ENCODE measurements around the gene RSPH3. TPM values are rescaled to one million over a fixed set of nuclear protein-coding genes. Genes with fewer than 3 reads are reported as not detected.

The RSPH3 gene
- total and polyA plus RNA-seq, 2 of the 13 experiments (the other 11 are each of a cell fraction or from before 2014, with no cell fraction given) = 1.3 to 3.5 TPM

DNA sequence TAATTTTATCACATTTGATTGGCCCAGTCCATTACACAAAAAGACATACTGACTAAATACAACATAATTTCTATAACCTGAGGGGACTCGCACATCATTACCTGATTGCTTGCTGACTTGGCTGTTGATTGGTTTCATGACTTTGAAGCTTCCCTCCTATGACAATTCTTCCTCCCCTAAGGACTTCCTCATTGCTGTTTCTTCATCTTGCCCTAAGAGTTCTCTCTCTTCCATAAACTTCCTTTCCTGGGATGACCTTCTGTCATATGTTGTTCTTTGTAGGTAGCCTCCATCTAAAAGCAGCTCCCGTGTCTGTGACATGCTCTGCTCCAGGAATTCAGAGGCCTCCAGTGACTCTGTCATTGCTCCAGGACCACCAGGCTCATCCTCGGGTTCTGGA is 22.6 kb downstream of the RSPH3 start:
- FAIRE-seq (no peak), ATAC-seq (no peak), DNase-seq (ENCODE audit: low spot score) (no peak)
- ChIA-PET CTCF (ENCODE audit: low intra/inter-chr PET ratio, low total read pairs) (no interaction called here), POLR2A (no interaction called here)
- Histone ChIP-seq H3K9ac (ENCODE audit: insufficient read depth, low read depth, low read length) (no peak overlapping the region), H3K9me3 (ENCODE audit: low read length) (no peaks in the 10 kb centered on the region), H3K79me2 (ENCODE audit: insufficient read depth, low read length) (no peaks in the 10 kb centered on the region), H3K4me1 (ENCODE audit: insufficient read depth, low read length) (no peaks in the 10 kb centered on the region), H3K36me3 (replicated peaks in 1 of 2; ENCODE audit: control insufficient read depth in 1 of 2, insufficient read depth in 2 of 2, low read length in 2 of 2) (peaks cover 0 to 2% of the 10 kb centered on the region in 2 experiments; a peak in 1 of 5 replicates), H4K20me1 (ENCODE audit: insufficient read depth, low read length) (no peaks in the 10 kb centered on the region), H3K4me3 (replicated peaks in 1 of 3; ENCODE audit: insufficient read depth in 1 of 3, low read depth in 2 of 3, low read length in 3 of 3) (no peak overlapping the region), H2AFZ (ENCODE audit: low read length) (no peak overlapping the region), H3K27me3 (ENCODE audit: control insufficient read depth in 1 of 2, insufficient read depth in 2 of 2, low read length in 2 of 2) (no peaks in the 10 kb centered on the region), H3K4me2 (ENCODE audit: low read depth, low read length) (no peak overlapping the region), H3K27ac (ENCODE audit: extremely low read length, insufficient read depth, low read length) (no peak overlapping the region)
- WGBS (ENCODE audit: low lambda C conversion rate) = 76% methylated on average over 3 of the region's 3 CpGs
- in situ Hi-C loops (cut with HindIII; ENCODE audit: extremely low pct_ligation_motif_present, low pct_unique_long_range_greater_than_20kb) (no loop called here), intact Hi-C loops (cut with micrococcal nuclease; ENCODE audit: unreplicated experiment) (no loop called here)
- BruUV-seq (replicated peaks) = no TSS peak
- TF ChIP-seq, protein P1, sequence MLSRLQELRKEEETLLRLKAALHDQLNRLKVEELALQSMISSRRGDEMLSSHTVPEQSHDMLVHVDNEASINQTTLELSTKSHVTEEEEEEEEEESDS (CRISPR knock-in tag; IDR thresholded peaks at IDR 0.05; ENCODE audit: borderline replicate concordance) = no peak
- TF ChIP-seq ETV5 (CRISPR knock-in tag; IDR thresholded peaks at IDR 0.05; ENCODE audit: borderline replicate concordance) = no peak
- TF ChIP-seq, protein P2, sequence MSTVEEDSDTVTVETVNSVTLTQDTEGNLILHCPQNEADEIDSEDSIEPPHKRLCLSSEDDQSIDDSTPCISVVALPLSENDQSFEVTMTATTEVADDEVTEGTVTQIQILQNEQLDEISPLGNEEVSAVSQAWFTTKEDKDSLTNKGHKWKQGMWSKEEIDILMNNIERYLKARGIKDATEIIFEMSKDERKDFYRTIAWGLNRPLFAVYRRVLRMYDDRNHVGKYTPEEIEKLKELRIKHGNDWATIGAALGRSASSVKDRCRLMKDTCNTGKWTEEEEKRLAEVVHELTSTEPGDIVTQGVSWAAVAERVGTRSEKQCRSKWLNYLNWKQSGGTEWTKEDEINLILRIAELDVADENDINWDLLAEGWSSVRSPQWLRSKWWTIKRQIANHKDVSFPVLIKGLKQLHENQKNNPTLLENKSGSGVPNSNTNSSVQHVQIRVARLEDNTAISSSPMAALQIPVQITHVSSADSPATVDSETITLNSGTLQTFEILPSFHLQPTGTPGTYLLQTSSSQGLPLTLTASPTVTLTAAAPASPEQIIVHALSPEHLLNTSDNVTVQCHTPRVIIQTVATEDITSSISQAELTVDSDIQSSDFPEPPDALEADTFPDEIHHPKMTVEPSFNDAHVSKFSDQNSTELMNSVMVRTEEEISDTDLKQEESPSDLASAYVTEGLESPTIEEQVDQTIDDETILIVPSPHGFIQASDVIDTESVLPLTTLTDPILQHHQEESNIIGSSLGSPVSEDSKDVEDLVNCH (CRISPR knock-in tag; IDR thresholded peaks at IDR 0.05) = no peak
- TF ChIP-seq HNF4G (IDR thresholded peaks at IDR 0.05; ENCODE audit: borderline replicate concordance, low read depth, low read length) = no peak
- TF ChIP-seq HNF4G (CRISPR knock-in tag; IDR thresholded peaks at IDR 0.05; ENCODE audit: borderline replicate concordance, low read depth) = no peak
- no peak for TF ChIP-seq HNRNPLL (IDR thresholded peaks at IDR 0.05; ENCODE audit: low read depth, low read length, poor library complexity, severe bottlenecking)
- TF ChIP-seq ARNT (IDR thresholded peaks at IDR 0.05) = no peak
- TF ChIP-seq MED8 (CRISPR knock-in tag; IDR thresholded peaks at IDR 0.05; ENCODE audit: insufficient replicate concordance) = no peak
- TF ChIP-seq, protein P3, sequence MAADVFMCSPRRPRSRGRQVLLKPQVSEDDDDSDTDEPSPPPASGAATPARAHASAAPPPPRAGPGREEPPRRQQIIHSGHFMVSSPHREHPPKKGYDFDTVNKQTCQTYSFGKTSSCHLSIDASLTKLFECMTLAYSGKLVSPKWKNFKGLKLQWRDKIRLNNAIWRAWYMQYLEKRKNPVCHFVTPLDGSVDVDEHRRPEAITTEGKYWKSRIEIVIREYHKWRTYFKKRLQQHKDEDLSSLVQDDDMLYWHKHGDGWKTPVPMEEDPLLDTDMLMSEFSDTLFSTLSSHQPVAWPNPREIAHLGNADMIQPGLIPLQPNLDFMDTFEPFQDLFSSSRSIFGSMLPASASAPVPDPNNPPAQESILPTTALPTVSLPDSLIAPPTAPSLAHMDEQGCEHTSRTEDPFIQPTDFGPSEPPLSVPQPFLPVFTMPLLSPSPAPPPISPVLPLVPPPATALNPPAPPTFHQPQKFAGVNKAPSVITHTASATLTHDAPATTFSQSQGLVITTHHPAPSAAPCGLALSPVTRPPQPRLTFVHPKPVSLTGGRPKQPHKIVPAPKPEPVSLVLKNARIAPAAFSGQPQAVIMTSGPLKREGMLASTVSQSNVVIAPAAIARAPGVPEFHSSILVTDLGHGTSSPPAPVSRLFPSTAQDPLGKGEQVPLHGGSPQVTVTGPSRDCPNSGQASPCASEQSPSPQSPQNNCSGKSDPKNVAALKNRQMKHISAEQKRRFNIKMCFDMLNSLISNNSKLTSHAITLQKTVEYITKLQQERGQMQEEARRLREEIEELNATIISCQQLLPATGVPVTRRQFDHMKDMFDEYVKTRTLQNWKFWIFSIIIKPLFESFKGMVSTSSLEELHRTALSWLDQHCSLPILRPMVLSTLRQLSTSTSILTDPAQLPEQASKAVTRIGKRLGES (CRISPR knock-in tag; IDR thresholded peaks at IDR 0.05; ENCODE audit: borderline replicate concordance) = no peak
- no peak for TF ChIP-seq RBM22 (optimal IDR thresholded peaks at IDR 0.05; ENCODE audit: low read length)
